DMS114 treated with DMSO at 0.1 percent for 48 hours (cell line): ENCODE data around the gene OMD.
"Not testable (repeated sequence)": the region's sequence is repeated elsewhere in the genome, so short reads cannot be mapped to it uniquely, and the experiment has no call there.

Experiments
- DNase-seq: peaks from one replicate; lab custom pipeline; 2025; ENCODE audit not compliant: unreplicated experiment; lab: John Stamatoyannopoulos, UW

OMD gene

GRCh38 chr9:92414566-92414965 is 9.7 kb downstream of the OMD start:
- no peak for DNase-seq

DNA sequence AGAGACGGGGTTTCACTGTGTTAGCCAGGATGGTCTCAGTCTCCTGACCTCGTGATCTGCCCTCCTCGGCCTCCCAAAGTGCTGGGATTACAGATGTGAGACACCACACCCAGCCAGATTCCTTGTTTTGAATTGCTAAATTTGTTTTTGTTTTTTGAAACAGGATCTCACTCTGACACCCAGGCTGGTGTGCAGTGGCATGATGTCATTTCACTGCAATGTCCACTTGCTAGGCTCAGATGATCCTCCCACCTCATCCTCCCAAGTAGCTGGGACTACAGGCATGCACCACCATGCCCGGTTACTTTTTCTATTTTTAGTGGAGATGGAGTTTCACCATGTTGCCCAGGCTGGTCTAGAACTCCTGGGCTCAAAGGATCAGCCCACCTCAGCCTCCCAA is 13.1 kb downstream of the OMD start:
- not testable (repeated sequence) for DNase-seq

DNA sequence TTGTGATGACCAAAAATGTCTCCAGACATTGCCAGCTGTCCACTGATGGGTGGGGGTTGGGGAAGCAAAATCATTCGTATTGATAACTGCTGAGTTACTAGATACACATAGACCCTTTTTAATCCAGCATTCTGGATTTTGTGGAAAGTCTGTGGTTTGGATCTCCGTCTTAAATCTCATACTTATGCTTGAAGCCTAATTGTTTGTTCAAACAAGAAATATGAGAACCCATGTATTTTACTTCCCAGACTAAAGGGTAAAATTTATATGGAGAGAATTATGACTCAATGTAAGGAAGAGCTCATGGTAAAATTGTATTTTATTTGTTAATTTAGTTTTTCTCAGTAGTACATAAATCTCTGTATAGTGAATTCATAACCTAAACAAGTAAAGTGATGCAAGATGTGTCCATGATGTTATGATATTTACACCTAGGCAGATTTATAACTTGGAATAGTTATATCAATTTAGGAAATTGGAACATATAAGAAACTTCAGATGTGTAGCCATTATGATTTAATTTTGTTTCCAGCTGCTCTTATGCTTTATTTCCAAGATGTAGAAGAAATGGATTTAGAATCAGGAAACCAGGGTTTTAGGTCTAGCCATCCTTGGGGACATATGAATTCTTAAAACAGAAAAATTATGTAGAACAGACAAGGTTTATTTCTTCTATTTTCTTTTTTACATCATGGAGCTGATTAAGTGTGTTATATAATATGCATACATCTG is 15.4 kb downstream of the OMD start:
- no peak for DNase-seq

GRCh38 chr9:92407818-92408217 is 16.5 kb downstream of the OMD start:
- DNase-seq, result no peak

- DNase-seq, result no peak
These were observed 17.8 kb downstream of the OMD start for GRCh38 chr9:92406477-92406876.

DNA sequence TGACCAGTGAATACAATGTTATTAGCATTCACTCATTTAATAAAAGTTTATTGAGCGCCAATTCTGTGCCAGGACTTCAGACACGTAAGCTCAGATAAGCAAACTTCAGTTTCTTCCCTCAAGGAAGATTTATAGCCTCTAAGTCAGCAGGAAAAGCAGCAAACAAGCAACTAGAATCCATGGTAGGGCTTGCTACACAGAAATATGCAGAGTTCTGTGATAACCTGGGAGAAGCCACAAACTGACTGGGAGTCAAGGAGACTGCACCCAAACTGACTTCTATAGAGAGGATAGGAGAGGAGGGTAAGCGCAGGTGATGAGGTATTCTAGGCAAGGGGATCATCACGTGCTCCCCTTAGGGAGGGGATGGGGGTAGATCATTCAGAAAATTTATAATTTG is 18.5 kb downstream of the OMD start:
- no peak for DNase-seq

GRCh38 chr9:92404042-92404836 is 20.0 kb downstream of the OMD start, which contains the start of gene OGN:
OGN (minus strand) TSS chr9:92404578; CDS start chr9:92403407, 1,171 bp downstream.
- DNase-seq, result no peak

- DNase-seq, result no peak
These were observed 21.2 kb downstream of the OMD start for GRCh38 chr9:92402826-92403745.

DNA sequence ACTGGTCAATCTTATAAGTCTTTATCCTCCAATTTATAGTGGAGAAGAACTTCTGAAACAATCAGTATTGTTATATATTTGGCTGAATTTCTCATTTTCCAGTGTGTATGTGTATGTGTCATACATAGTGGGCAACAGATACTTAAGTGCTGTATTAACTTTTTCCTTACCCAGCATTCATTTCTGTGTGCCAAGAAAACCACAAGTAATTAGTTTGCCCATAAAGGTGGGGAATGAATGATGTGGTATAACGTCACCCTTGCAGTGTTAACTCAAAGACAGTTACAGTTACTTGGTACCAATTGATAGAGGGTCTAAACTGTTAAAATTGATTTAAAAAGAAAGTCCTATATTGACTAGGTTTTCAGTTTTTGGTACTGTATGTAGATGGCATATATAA is 21.9 kb downstream of the OMD start:
- DNase-seq, result no peak

- DNase-seq, result no peak
These were observed 26.4 kb downstream of the OMD start for GRCh38 chr9:92397853-92398252.

- DNase-seq, result no peak
These were observed 28.7 kb downstream of the OMD start for GRCh38 chr9:92395617-92396016.

DNA sequence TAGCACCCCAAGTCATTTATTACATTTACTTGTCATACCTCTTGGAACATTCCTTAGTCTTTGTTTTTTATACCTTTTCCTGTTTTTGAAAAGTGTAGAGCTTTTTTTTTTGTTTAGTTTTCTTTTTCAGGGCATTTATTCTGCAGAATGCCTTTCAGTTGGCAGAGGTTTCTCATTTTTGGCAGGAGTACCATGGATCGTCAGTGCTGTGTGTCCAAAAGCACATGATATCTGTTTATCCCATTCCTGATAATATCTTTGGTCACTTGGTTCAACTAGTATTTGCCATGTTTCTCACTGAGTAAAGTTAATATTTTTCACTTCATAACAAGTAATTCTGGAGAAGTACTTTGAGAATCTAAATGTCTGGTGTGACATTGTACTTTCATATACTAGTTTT is 30.6 kb downstream of the OMD start:
- DNase-seq, result no peak

- DNase-seq, result no peak
These were observed 31.6 kb downstream of the OMD start for GRCh38 chr9:92392690-92393089.

- DNase-seq, result no peak
These were observed 38.3 kb downstream of the OMD start for GRCh38 chr9:92385953-92386352.

DNA sequence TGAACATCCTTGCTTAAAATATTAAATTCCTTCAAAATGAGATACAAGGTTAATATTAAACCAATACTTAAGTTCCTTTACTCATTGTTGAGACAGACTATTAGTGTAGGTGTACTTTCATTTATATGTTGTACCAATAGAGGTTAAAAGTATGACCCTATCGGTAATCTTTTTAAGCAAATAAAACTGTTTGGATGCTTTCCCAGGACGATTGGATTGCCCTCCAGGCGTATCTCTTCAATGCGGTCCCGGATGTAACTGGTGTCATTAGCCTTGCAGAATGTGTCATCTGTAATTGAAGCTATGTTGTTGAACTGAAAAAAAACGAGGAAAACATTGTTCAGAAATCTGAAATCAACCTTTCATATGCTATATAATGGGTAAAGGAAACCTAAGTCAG is 38.8 kb downstream of the OMD start:
- DNase-seq, result no peak

DNA sequence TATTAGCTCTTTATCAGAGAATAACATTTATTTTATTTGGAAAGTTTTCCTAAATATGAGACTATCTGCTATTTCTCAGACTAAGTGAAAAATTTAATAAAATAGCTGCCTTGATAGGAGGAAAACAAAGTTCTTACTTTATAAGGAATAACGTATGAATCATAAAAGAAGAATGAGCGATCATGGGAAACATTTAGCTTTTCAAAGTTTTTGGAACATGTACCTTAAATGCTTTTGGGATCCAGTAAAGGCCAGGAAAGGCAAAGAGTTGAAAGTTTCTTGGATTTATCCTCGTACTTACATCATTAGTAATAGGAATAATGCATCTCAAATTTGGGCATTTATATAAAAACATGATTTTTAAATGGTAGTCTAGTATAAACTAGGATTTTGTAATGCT is 39.3 kb downstream of the OMD start:
- DNase-seq, result no peak

DNA sequence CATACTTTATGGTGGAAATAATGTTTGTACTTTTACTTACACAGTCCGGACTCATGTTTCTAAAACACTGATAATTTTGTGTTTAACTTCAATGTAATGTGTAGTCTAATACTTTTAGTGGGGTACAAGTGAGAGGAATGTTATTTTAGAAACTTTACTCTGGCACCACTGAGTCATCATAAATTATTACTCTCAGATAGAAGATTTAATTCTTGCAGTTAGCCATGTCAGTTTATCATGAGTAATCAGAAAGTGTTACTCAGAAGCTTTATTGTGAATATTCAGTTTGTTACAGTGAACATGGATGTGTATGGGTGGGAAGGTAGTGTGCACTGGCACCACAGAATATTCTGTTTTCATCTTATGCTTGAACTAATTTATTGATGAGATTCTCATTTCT is 39.9 kb downstream of the OMD start:
- no peak for DNase-seq

DNA sequence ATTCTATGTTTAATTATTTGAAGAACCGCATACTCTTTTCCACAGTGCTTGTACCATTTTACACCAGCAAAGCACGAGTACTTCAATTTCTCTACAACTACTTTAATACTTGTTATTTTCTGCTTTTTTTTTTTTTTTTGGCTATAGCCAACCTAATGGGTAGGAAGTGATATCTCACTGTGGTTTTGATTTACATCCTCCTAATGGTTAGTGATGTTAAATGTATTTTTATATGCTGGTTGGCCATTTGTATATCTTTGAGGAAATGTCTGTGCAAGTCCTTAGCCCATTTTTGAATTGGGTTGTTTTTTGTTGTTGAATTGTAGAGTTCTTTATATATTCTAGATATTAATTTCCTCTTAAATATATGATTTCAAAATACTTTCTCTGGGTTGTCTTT is 42.5 kb downstream of the OMD start:
- DNase-seq, result no peak

- DNase-seq, result no peak
These were observed 43.7 kb downstream of the OMD start for GRCh38 chr9:92380603-92381002.

GRCh38 chr9:92378865-92379560 is 45.3 kb downstream of the OMD start:
- no peak for DNase-seq

DNA sequence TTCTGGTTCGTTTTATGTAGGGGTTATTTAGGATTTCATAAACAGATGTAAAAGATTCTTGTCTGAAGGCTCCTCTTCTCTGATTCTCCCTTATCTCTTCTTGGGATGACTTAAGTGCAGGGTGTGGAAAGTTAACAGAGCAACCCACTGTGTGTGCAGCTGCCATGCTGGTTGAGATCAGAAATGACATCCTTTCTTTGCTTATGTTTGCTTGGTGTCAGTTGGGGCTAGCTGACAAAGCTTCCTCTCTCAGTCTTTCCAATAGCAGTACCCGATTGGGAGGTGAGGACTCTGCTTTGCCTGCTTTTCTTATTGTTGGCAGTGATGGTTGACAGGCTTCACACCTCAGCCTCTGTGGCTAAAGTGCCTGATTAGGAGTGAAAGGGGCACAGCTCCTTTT is 46.4 kb downstream of the OMD start:
- DNase-seq, result no peak
